Trophoblast cell (in vitro differentiated cells and primary cell): Measurements from ENCODE around the gene HCRTR1.

Source experiments
- DNase-seq, 2 donors: peaks; one replicate each; pipeline ENCODE4 v3.0.0-alpha.2; 2016
- H2AFZ ChIP-seq: 2 replicates; pipeline ENCODE4 v1.6.1; 2013; ENCODE audit warnings: low read length, moderate library complexity, mild to moderate bottlenecking; ENCODE audit not compliant: insufficient read depth, poor library complexity
- H2AK5ac ChIP-seq: 2 replicates; pipeline ENCODE4 v1.6.1; 2013; ENCODE audit warnings: mild to moderate bottlenecking, low read length
- H2BK120ac ChIP-seq: 2 replicates; pipeline ENCODE4 v1.6.1; 2013; ENCODE audit warnings: low read length, mild to moderate bottlenecking, moderate library complexity; ENCODE audit not compliant: insufficient read depth, poor library complexity
- H2BK12ac ChIP-seq: 2 replicates; pipeline ENCODE4 v1.6.1; 2013; ENCODE audit warnings: mild to moderate bottlenecking, low read length, moderate library complexity
- H2BK5ac ChIP-seq: 2 replicates; pipeline ENCODE4 v1.6.1; 2013; ENCODE audit warnings: low read length, low read depth, moderate library complexity, mild to moderate bottlenecking; ENCODE audit not compliant: poor library complexity
- H3K14ac ChIP-seq: 2 replicates; pipeline ENCODE4 v1.6.1; 2013; ENCODE audit warnings: mild to moderate bottlenecking, low read length
- H3K18ac ChIP-seq: 2 replicates; pipeline ENCODE4 v1.6.1; 2013; ENCODE audit warnings: mild to moderate bottlenecking, low read length
- H3K23ac ChIP-seq: 2 replicates; pipeline ENCODE4 v1.6.1; 2013; ENCODE audit warnings: low read length
- H3K27ac ChIP-seq: 2 replicates; pipeline ENCODE4 v1.5.1; 2013; ENCODE audit warnings: low read depth, mild to moderate bottlenecking, inconsistent platforms, low read length, moderate library complexity
- H3K27me3 ChIP-seq: 2 replicates; pipeline ENCODE4 v1.6.1; 2013; ENCODE audit warnings: inconsistent platforms, mild to moderate bottlenecking, low read length, moderate library complexity; ENCODE audit not compliant: insufficient read depth
- H3K36me3 ChIP-seq, 2 experiments: 1 replicate in 1 of 2; 2 replicates in 1 of 2; pipeline ENCODE4 v1.6.1; 2013; ENCODE audit warnings: low read length in 2 of 2, mild to moderate bottlenecking in 2 of 2, moderate library complexity in 1 of 2; ENCODE audit not compliant: insufficient read depth in 2 of 2, control insufficient read depth in 1 of 2
- H3K4ac ChIP-seq: 2 replicates; pipeline ENCODE4 v1.6.1; 2013; ENCODE audit warnings: low read depth, mild to moderate bottlenecking, low read length, moderate library complexity
- H3K4me1 ChIP-seq, 2 experiments: 1 replicate in 1 of 2; 2 replicates in 1 of 2; pipeline ENCODE4 v1.6.1; 2013; ENCODE audit warnings: low read length in 2 of 2, mild to moderate bottlenecking in 2 of 2, moderate library complexity in 1 of 2; ENCODE audit not compliant: insufficient read depth in 2 of 2, control insufficient read depth in 1 of 2
- H3K4me2 ChIP-seq: 2 replicates; pipeline ENCODE4 v1.6.1; 2013; ENCODE audit warnings: inconsistent platforms, mild to moderate bottlenecking, low read length, moderate library complexity
- H3K4me3 ChIP-seq: 2 replicates; pipeline ENCODE4 v1.5.1; 2013; ENCODE audit warnings: mild to moderate bottlenecking, low read depth, low read length, inconsistent platforms
- H3K79me1 ChIP-seq: one replicate; pipeline ENCODE4 v1.6.1; 2013; ENCODE audit warnings: low read length
- H3K79me2 ChIP-seq: 2 replicates; pipeline ENCODE4 v1.6.1; 2013; ENCODE audit warnings: low read length, mild to moderate bottlenecking; ENCODE audit not compliant: control insufficient read depth, insufficient read depth, poor library complexity
- H3K9ac ChIP-seq: 2 replicates; pipeline ENCODE4 v1.6.1; 2013; ENCODE audit warnings: mild to moderate bottlenecking, low read length
- H3K9me3 ChIP-seq: 2 replicates; pipeline ENCODE4 v1.6.1; 2013; ENCODE audit warnings: low read depth, mild to moderate bottlenecking, control low read depth, inconsistent platforms, low read length; ENCODE audit not compliant: insufficient read depth
- H4K12ac ChIP-seq: 2 replicates; pipeline ENCODE4 v1.6.1; 2013; ENCODE audit warnings: low read depth, mild to moderate bottlenecking, low read length, moderate library complexity
- H4K8ac ChIP-seq: 2 replicates; pipeline ENCODE4 v1.6.1; 2013; ENCODE audit warnings: low read depth, mild to moderate bottlenecking, low read length, moderate library complexity
- H4K91ac ChIP-seq: one replicate; pipeline ENCODE4 v1.6.1; 2013; ENCODE audit warnings: low read depth, mild to moderate bottlenecking, low read length, moderate library complexity
- WGBS: extraction: QIAGEN DNeasy Blood & Tissue Kit; methylation state at CpG from one replicate; pipeline ENCODE4 v1.1.7; 2013; ENCODE audit warnings: missing lambda C conversion rate; ENCODE audit not compliant: insufficient read length, insufficient coverage; ENCODE audit errors: extremely low coverage; 5-methylcytosine and 5-hydroxymethylcytosine counted together

Gene HCRTR1

DNA sequence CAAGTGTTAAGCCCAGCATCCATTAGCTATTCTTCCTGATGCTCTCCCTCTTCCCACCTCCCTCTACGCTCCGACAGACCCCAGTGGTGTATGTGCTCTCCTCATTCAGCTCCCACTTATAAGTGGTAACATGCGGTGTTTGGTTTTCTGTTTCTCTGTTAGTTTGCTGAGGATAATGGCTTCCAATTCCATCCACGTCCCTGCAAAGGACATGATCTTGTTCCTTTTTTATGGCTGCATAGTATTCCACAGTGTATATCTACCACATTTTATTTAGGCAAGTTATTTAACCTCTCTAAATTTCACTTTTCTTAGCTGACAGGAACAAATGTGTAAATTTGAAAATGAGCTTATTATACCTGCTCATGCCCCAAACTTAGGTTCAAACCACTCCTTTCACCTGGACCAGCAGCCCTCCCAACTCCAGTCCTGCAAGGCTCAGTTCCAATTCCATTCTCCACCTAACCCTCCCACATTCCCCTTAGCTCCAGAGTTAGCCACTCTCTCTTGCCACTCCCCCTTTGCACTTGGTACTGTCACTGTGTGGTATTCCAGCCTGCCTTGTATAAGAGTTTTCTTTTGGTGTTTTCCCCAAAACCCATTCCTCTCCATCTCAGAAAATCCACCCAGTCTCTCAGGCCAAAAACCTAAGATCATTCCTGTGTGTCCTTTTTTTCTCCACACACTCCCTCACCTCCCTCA, 28.9 kb downstream of the HCRTR1 start:
- no peaks in the 10 kb centered on the region for H3K27me3 ChIP-seq
- H3K4me3 ChIP-seq, result no peak overlapping the region
- H3K4ac ChIP-seq, result peak overlapping the region; percentile 81
- peaks cover 31 to 49% of the 10 kb centered on the region in 2 experiments for H3K4me1 ChIP-seq
- peak overlapping the region; percentile 72 for H4K8ac ChIP-seq
- H2BK120ac ChIP-seq, result peak overlapping the region; percentile 93
- no CpG with 5 or more reads among the region's 4 CpGs for WGBS
- peak overlapping the region; percentile 10 for H3K4me2 ChIP-seq
- H3K23ac ChIP-seq, result no peak overlapping the region
- no peaks in the 10 kb centered on the region for H3K9me3 ChIP-seq
- peak; percentile 66 to 80 for DNase-seq
- H2BK12ac ChIP-seq, result peak overlapping the region; percentile 89
- peak overlapping the region; percentile 64 for H3K14ac ChIP-seq
- peak overlapping the region; percentile 39 for H3K18ac ChIP-seq
- peak overlapping the region; percentile 19 for H3K9ac ChIP-seq
- H2AK5ac ChIP-seq, result peak overlapping the region; percentile 78
- no peaks in the 10 kb centered on the region for H3K36me3 ChIP-seq
- peaks cover 67% of the 10 kb centered on the region for H3K79me1 ChIP-seq
- no peak overlapping the region for H2AFZ ChIP-seq
- peaks cover 20% of the 10 kb centered on the region for H3K79me2 ChIP-seq
- H2BK5ac ChIP-seq, result peak overlapping the region; percentile 90
- H4K91ac ChIP-seq, result peak overlapping the region; percentile 87
- peak overlapping the region; percentile 14 for H4K12ac ChIP-seq
- peak overlapping the region; percentile 97 for H3K27ac ChIP-seq

DNA sequence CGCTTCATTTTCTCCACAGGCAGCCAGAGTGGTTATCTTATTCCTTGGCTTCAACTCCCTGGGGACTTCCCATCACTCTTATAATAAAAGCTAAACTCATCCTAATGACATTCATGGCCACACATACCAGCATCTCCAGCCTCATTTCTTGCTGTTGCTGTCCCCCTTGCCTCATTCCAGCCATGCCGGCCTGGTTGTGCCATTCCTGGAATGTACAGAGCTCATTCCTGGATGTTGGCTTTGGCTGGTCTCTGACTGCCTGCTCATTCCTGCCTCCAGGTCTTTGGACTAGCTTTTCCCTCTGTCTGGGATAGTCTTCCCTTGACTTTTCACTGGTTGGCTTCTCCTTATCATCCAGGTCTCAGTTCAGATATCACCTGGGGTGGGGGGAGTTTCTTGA, 29.6 kb downstream of the HCRTR1 start:
- H2BK120ac ChIP-seq, result peak overlapping the region; percentile 93
- no peak overlapping the region for H2AFZ ChIP-seq
- peaks cover 37 to 55% of the 10 kb centered on the region in 2 experiments for H3K4me1 ChIP-seq
- H3K23ac ChIP-seq, result no peak overlapping the region
- peak; percentile 97 to 98 for DNase-seq
- whole genome bisulfite sequencing, result no CpG with 5 or more reads among the region's 2 CpGs
- no peak overlapping the region for H3K4me3 ChIP-seq
- peak overlapping the region; percentile 87 for H4K91ac ChIP-seq
- no peaks in the 10 kb centered on the region for H3K36me3 ChIP-seq
- H2BK12ac ChIP-seq, result peak overlapping the region; percentile 76
- peak overlapping the region; percentile 81 for H3K4ac ChIP-seq
- H3K4me2 ChIP-seq, result peak overlapping the region; percentile 10
- peak overlapping the region; percentile 97 for H3K27ac ChIP-seq
- peak overlapping the region; percentile 72 for H4K8ac ChIP-seq
- H2AK5ac ChIP-seq, result peak overlapping the region; percentile 73
- H3K27me3 ChIP-seq, result no peaks in the 10 kb centered on the region
- peak overlapping the region; percentile 64 for H3K14ac ChIP-seq
- H4K12ac ChIP-seq, result no peak overlapping the region
- no peaks in the 10 kb centered on the region for H3K9me3 ChIP-seq
- peak overlapping the region; percentile 90 for H2BK5ac ChIP-seq
- H3K9ac ChIP-seq, result no peak overlapping the region
- H3K79me1 ChIP-seq, result peaks cover 70% of the 10 kb centered on the region
- H3K79me2 ChIP-seq, result peaks cover 22% of the 10 kb centered on the region
- H3K18ac ChIP-seq, result no peak overlapping the region

DNA sequence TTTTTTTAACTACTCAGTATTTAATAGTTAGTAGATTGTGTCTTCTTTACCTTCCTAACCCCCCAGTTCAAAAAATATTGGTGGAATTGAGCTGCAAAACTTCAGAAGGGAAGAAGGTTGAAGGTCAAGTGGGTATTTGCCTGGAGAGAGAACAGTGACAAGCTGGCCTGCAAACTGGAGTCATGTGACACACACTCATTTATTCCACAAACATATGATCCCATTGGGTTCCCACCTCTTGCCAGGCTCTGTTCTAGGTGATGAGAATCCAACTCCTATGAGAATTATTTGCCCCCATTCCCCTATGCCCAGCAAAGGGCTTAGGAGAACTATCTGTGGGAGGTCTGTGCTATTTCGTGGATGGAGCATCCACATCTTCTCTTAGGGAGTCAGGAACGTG, 30.7 kb downstream of the HCRTR1 start:
- Histone ChIP-seq H3K27ac (peak overlapping the region; percentile 97), H3K27me3 (no peaks in the 10 kb centered on the region), H2BK5ac (peak overlapping the region; percentile 99), H3K23ac (no peak overlapping the region), H3K36me3 (peaks cover 5% of the 10 kb centered on the region in 2 experiments), H2AK5ac (peak overlapping the region; percentile 85), H2BK120ac (peak overlapping the region; percentile 93), H3K18ac (peak overlapping the region; percentile 88), H3K79me1 (peaks cover 74% of the 10 kb centered on the region), H3K14ac (peak overlapping the region; percentile 83), H4K12ac (no peak overlapping the region), H3K4ac (peak overlapping the region; percentile 66), H4K91ac (peak overlapping the region; percentile 95), H3K4me1 (peaks cover 39 to 56% of the 10 kb centered on the region in 2 experiments), H2AFZ (no peak overlapping the region), H3K4me3 (no peak overlapping the region), H3K9me3 (no peaks in the 10 kb centered on the region), H3K4me2 (peak overlapping the region; percentile 20), H4K8ac (peak overlapping the region; percentile 87), H3K79me2 (peaks cover 24% of the 10 kb centered on the region), H2BK12ac (peak overlapping the region; percentile 93), H3K9ac (no peak overlapping the region)
- no peak for DNase-seq
- whole genome bisulfite sequencing, result no CpG with 5 or more reads among the region's 2 CpGs

DNA sequence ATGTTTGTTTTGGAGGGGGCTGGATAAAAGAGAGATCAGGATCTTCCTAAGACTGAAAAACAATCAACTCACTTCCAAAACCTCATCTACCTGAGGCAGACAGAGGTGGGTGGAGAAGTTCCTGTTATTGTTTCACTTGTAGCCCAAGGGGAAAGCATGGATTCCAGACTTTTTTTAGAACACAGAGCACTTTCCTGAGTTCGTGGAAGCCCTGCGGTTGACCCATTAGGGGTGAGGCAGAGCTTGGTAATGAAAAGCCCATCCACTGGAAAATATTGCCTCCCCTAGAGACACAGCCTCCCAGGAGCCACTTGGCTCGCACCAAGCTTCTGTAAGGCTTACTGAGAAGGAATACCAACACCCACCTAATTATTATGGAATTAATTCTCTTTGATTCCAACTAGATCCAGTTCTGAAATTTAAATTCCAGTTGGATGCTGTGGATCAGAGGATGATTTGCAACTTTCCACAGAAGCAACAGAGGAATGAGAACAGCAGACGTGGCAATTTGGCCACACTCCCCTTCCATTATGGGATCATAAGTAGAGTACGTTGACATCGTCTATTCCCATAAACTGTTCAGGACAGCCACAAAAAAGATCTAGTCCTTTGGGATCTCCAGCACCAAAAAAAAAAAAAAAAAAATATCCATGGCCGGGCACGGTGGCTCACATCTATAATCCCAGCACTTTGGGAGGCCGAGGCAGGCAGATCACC, 31.3 kb downstream of the HCRTR1 start:
- WGBS, result no CpG with 5 or more reads among the region's 9 CpGs
- H3K9me3 ChIP-seq, result no peaks in the 10 kb centered on the region
- H2BK120ac ChIP-seq, result peak overlapping the region; percentile 93
- H3K36me3 ChIP-seq, result peaks cover 9 to 11% of the 10 kb centered on the region in 2 experiments
- peak overlapping the region; percentile 87 for H4K8ac ChIP-seq
- H4K12ac ChIP-seq, result no peak overlapping the region
- peak overlapping the region; percentile 99 for H2BK5ac ChIP-seq
- H3K27ac ChIP-seq, result peak overlapping the region; percentile 97
- peaks cover 21% of the 10 kb centered on the region for H3K79me2 ChIP-seq
- H2BK12ac ChIP-seq, result peak overlapping the region; percentile 93
- H3K4me3 ChIP-seq, result no peak overlapping the region
- peak overlapping the region; percentile 20 for H3K4me2 ChIP-seq
- peaks cover 71% of the 10 kb centered on the region for H3K79me1 ChIP-seq
- H2AK5ac ChIP-seq, result peak overlapping the region; percentile 85
- H3K27me3 ChIP-seq, result no peaks in the 10 kb centered on the region
- peaks cover 36 to 51% of the 10 kb centered on the region in 2 experiments for H3K4me1 ChIP-seq
- no peak overlapping the region for H3K18ac ChIP-seq
- peak overlapping the region; percentile 71 for H3K14ac ChIP-seq
- no peak overlapping the region for H2AFZ ChIP-seq
- peak overlapping the region; percentile 95 for H4K91ac ChIP-seq
- H3K23ac ChIP-seq, result no peak overlapping the region
- H3K9ac ChIP-seq, result no peak overlapping the region
- no peak for DNase-seq
- no peak overlapping the region for H3K4ac ChIP-seq
